ENCODE data around the gene EZR. TPM values are rescaled to one million over a fixed set of nuclear protein-coding genes. Genes with fewer than 3 reads are reported as not detected.

EZR gene
- polyA plus RNA-seq, 3 donors: 68.1 to 95.8 (median 86.3) TPM

GRCh38 chr6:158837684-158838625 lies 18.8 kb upstream of the EZR start:
- H3K79me2 ChIP-seq (ENCODE audit: insufficient read depth, low read length): no peaks in the 10 kb centered on the region
- WGBS (ENCODE audit: insufficient coverage): 100% methylated on average over 4 of the region's 14 CpGs
- H3K9me3 ChIP-seq (replicated peaks in 1 of 2; ENCODE audit: control insufficient read depth in 1 of 2, insufficient read depth in 1 of 2, low read length in 2 of 2): no peaks in the 10 kb centered on the region
- Mint-ChIP-seq H3K4me1 (peaks cover 18% of the 10 kb centered on the region), H3K36me3 (no peaks in the 10 kb centered on the region), H3K9me3 (no peaks in the 10 kb centered on the region), H3K4me3 (no peak overlapping the region), H3K27ac (no peak overlapping the region), H3K27me3 (ENCODE audit: low read depth in 3 of 3) (peaks cover 0 to 7% (median 3%) of the 10 kb centered on the region in 3 donors)
- H3K4me3 ChIP-seq (replicated peaks in 1 of 3; ENCODE audit: low read depth in 2 of 3, low read length in 3 of 3): no peak overlapping the region
- H3K27ac ChIP-seq (ENCODE audit: low read depth in 1 of 2, low read length in 2 of 2): no peak overlapping the region
- no peaks in the 10 kb centered on the region for H4K20me1 ChIP-seq (ENCODE audit: insufficient read depth, low read length)
- intact Hi-C loops (cut with micrococcal nuclease): no loop called here
- H3K36me3 ChIP-seq (replicated peaks in 1 of 2; ENCODE audit: control insufficient read depth in 1 of 2, insufficient read depth in 2 of 2, low read length in 2 of 2): no peaks in the 10 kb centered on the region
- no peak overlapping the region for H2AFZ ChIP-seq (ENCODE audit: insufficient read depth, low read depth, low read length, poor library complexity, severe bottlenecking)
- TF ChIP-seq, protein P1, sequence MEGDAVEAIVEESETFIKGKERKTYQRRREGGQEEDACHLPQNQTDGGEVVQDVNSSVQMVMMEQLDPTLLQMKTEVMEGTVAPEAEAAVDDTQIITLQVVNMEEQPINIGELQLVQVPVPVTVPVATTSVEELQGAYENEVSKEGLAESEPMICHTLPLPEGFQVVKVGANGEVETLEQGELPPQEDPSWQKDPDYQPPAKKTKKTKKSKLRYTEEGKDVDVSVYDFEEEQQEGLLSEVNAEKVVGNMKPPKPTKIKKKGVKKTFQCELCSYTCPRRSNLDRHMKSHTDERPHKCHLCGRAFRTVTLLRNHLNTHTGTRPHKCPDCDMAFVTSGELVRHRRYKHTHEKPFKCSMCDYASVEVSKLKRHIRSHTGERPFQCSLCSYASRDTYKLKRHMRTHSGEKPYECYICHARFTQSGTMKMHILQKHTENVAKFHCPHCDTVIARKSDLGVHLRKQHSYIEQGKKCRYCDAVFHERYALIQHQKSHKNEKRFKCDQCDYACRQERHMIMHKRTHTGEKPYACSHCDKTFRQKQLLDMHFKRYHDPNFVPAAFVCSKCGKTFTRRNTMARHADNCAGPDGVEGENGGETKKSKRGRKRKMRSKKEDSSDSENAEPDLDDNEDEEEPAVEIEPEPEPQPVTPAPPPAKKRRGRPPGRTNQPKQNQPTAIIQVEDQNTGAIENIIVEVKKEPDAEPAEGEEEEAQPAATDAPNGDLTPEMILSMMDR (IDR thresholded peaks at IDR 0.05): no peak
- no peak overlapping the region for H3K4me2 ChIP-seq (replicated peaks; ENCODE audit: extremely low read depth, low read length, poor library complexity, severe bottlenecking)
- H3K27me3 ChIP-seq (ENCODE audit: control insufficient read depth in 2 of 2, insufficient read depth in 2 of 2, low read length in 2 of 2): no peaks in the 10 kb centered on the region
- peaks cover 6 to 10% of the 10 kb centered on the region in 2 donors for H3K4me1 ChIP-seq (ENCODE audit: control insufficient read depth in 1 of 2, insufficient read depth in 2 of 2, low read length in 2 of 2)
- H3K9ac ChIP-seq (ENCODE audit: insufficient read depth, low read length, poor library complexity, severe bottlenecking): no peak overlapping the region
- DNase-seq: no peak

DNA sequence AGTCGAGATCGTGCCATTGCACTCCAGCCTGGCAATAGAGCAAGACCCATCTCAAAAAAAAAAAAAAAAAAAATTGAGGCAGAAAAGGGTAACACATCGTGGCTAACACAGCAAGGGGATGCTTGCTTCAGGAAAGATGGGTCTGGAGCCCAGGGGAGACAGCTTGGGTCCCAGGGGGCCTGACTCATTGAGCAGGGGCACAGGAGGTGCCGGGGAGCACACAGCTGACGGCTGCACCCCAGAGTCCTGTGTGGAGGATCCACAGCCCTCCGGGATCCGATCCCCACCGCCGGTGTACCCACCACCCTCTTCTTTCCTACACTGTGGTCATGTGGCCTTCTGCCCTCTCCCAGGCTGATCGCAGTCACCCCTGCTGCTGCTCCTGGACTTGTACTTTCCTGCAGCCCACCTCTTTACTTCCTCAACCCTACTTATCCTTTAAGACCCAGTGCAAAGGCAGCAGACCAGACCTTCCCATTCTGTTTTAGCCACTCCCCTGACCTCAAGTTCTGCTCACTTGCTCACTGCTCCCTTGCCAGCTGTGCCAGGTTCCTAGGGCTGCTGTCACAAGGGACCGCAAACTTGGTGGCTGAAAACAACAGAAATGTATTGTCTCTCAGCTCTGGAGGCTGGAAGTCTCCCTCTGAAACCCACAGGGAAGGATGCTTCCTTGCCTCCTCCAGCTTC lies 17.6 kb upstream of the EZR start:
- no peaks in the 10 kb centered on the region for H3K36me3 Mint-ChIP-seq
- Histone ChIP-seq H3K4me1 (ENCODE audit: control insufficient read depth in 1 of 2, insufficient read depth in 2 of 2, low read length in 2 of 2) (peaks cover 4 to 6% of the 10 kb centered on the region in 2 donors), H3K4me3 (replicated peaks in 1 of 3; ENCODE audit: low read depth in 2 of 3, low read length in 3 of 3) (no peak overlapping the region), H3K9ac (ENCODE audit: insufficient read depth, low read length, poor library complexity, severe bottlenecking) (no peak overlapping the region), H3K27ac (ENCODE audit: low read depth in 1 of 2, low read length in 2 of 2) (no peak overlapping the region), H3K27me3 (ENCODE audit: control insufficient read depth in 2 of 2, insufficient read depth in 2 of 2, low read length in 2 of 2) (no peaks in the 10 kb centered on the region), H3K79me2 (ENCODE audit: insufficient read depth, low read length) (no peaks in the 10 kb centered on the region), H3K36me3 (replicated peaks in 1 of 2; ENCODE audit: control insufficient read depth in 1 of 2, insufficient read depth in 2 of 2, low read length in 2 of 2) (no peaks in the 10 kb centered on the region), H3K4me2 (replicated peaks; ENCODE audit: extremely low read depth, low read length, poor library complexity, severe bottlenecking) (no peak overlapping the region), H4K20me1 (ENCODE audit: insufficient read depth, low read length) (no peaks in the 10 kb centered on the region), H2AFZ (ENCODE audit: insufficient read depth, low read depth, low read length, poor library complexity, severe bottlenecking) (no peak overlapping the region), H3K9me3 (replicated peaks in 1 of 2; ENCODE audit: control insufficient read depth in 1 of 2, insufficient read depth in 1 of 2, low read length in 2 of 2) (no peaks in the 10 kb centered on the region)
- peaks cover 0 to 7% (median 3%) of the 10 kb centered on the region in 3 donors for H3K27me3 Mint-ChIP-seq (ENCODE audit: low read depth in 3 of 3)
- peaks cover 15% of the 10 kb centered on the region for H3K4me1 Mint-ChIP-seq
- H3K27ac Mint-ChIP-seq: peak overlapping the region in 1 of 7 donors; percentile 63
- intact Hi-C loops (cut with micrococcal nuclease): no loop called here
- no peak overlapping the region for H3K4me3 Mint-ChIP-seq
- DNase-seq: no peak
- H3K9me3 Mint-ChIP-seq: no peaks in the 10 kb centered on the region
- 100% methylated on average over 2 of the region's 11 CpGs for WGBS (ENCODE audit: insufficient coverage)
- TF ChIP-seq, protein P1 (IDR thresholded peaks at IDR 0.05): no peak
